T-helper 2 cell treated with Interferon-gamma antibody and Interleukin-4, amounts not matched to agents 100 ng/mL and 5 ng/mL, for 36 hours (primary cell): Measurements from ENCODE around the gene MYCBPAP. TPM values are rescaled to one million over a fixed set of nuclear protein-coding genes. Genes with fewer than 3 reads are reported as not detected.

Experiments
- intact Hi-C: fragments of 100-400 bp; cut with micrococcal nuclease; formaldehyde crosslinking; loops from one replicate; pipeline ENCODE4 v1.15.1; 2023
- total RNA-seq: library from RNA; stranded (reverse); gene quantifications from 2 replicates; pipeline ENCODE4 v1.2.3, GENCODE V29; 2022

The MYCBPAP gene
- total RNA-seq, 1 donor from 2014 or later: 6.8 TPM

GRCh38 chr17:50549256-50549941, 41.2 kb downstream of the MYCBPAP start:
- intact Hi-C loops: loop anchor here (10.0 kb wide), 1 partner anchor 405 kb away; no protein-coding TSS in a partner anchor

GRCh38 chr17:50549969-50550368, 41.7 kb downstream of the MYCBPAP start:
- intact Hi-C loops: loop anchor here (10.0 kb wide), 1 partner anchor 405 kb away; no protein-coding TSS in a partner anchor

- intact Hi-C loops: no loop called here
Observed at GRCh38 chr17:50550661-50551432, 42.6 kb downstream of the MYCBPAP start.

GRCh38 chr17:50551433-50551815, 43.2 kb downstream of the MYCBPAP start:
- intact Hi-C loops: no loop called here

- intact Hi-C loops: no loop called here
Observed at GRCh38 chr17:50551884-50552283, 43.6 kb downstream of the MYCBPAP start.

GRCh38 chr17:50554201-50554600, 46.0 kb downstream of the MYCBPAP start:
- intact Hi-C loops: no loop called here

GRCh38 chr17:50556803-50557202, 48.6 kb downstream of the MYCBPAP start:
- intact Hi-C loops: loop anchor here (5.0 kb wide), 1 partner anchor 140 kb away; no protein-coding TSS in a partner anchor

GRCh38 chr17:50557630-50558029, 49.4 kb downstream of the MYCBPAP start:
- intact Hi-C loops: loop anchor here (5.0 kb wide), 1 partner anchor 140 kb away; no protein-coding TSS in a partner anchor

GRCh38 chr17:50558091-50558490, 49.9 kb downstream of the MYCBPAP start:
- intact Hi-C loops: loop anchor here (5.0 kb wide), 1 partner anchor 139 kb away; no protein-coding TSS in a partner anchor

- intact Hi-C loops: loop anchor here (5.0 kb wide), 1 partner anchor 139 kb away; no protein-coding TSS in a partner anchor
Observed at GRCh38 chr17:50558581-50558940, 50.3 kb downstream of the MYCBPAP start.

GRCh38 chr17:50558941-50559614, 50.8 kb downstream of the MYCBPAP start:
- intact Hi-C loops: loop anchor here (5.0 kb wide), 1 partner anchor 138 kb away; no protein-coding TSS in a partner anchor

- intact Hi-C loops: loop anchor here (2.0 to 5.0 kb wide), 2 partner anchors 13 to 138 kb away; partner anchors contain the start of gene SPATA20
Observed at GRCh38 chr17:50559674-50560184, 51.5 kb downstream of the MYCBPAP start.

GRCh38 chr17:50560185-50560824, 52.1 kb downstream of the MYCBPAP start, which contains the start of gene CACNA1G:
CACNA1G (plus strand) TSS chr17:50560715; CDS start chr17:50561460, 745 bp downstream.
- intact Hi-C loops: loop anchor here (2.0 kb wide), 1 partner anchor 14 kb away; the partner anchor contains the start of gene SPATA20

GRCh38 chr17:50560931-50561745, 52.9 kb downstream of the MYCBPAP start:
- intact Hi-C loops: loop anchor here (2.0 kb wide), 1 partner anchor 14 kb away; the partner anchor contains the start of gene SPATA20

GRCh38 chr17:50561746-50562141, 53.5 kb downstream of the MYCBPAP start:
- intact Hi-C loops: loop anchor here (2.0 kb wide), 1 partner anchor 15 kb away; the partner anchor contains the start of gene SPATA20

- intact Hi-C loops: no loop called here
Observed at GRCh38 chr17:50562242-50563091, 54.2 kb downstream of the MYCBPAP start.

- intact Hi-C loops: no loop called here
Observed at GRCh38 chr17:50563092-50563511, 54.9 kb downstream of the MYCBPAP start.

GRCh38 chr17:50564916-50565315, 56.7 kb downstream of the MYCBPAP start:
- intact Hi-C loops: no loop called here
